ENCODE data around the gene NSD2.

NSD2 gene

DNA sequence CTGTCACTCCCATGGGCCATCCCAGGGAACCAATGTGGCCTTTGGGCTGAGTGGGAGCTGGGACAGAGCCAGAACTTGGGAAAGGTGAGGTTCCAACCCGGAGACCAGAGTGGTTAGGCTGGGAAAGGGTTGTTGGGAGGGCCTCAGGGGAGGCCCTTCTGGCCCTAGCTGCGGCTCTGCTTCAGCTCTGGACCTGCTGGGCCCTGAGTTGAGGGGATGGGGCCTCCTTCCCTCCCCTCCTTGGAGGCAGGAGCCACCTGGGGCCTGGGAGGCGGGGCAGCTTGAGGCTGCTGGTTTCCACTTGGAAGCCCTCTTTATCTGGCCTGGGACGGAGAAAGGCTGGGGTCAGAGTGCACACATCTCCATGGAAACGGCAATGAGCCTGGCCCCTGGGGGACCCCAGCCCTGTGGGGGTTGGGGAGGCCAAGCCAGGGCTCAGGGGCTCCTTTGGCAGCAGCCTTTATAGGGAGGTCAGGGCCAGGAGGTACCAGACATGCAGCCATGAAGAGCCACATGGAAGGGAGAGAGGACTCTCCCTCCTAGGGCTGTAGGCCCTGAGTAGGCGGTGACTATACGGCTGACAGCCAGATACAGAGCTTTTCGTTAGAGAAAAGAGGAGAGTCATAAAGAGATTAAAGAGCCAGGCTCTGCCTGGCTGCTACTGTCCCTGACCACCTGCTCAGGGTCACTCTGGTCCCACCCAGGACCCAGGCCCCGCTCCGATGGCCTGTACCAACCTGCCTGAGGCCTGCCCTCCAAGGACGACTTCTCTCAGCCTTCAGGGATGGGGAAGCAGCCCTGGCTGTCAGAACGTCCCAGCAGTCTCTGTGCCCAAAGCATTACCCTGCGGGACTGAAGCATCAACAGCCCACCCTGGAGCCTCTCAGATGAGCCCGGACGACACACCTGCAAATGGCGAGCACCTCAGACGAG, 6.9 kb upstream of the NSD2 start:
- no peak for DNase-seq (ENCODE audit: low read depth)

- DNase-seq (ENCODE audit: low read depth): no peak
Measured at GRCh38 chr4:1866189-1866661, 5.0 kb upstream of the NSD2 start.

- DNase-seq (ENCODE audit: low read depth): no peak
Measured at GRCh38 chr4:1868293-1868692, 2.9 kb upstream of the NSD2 start.

DNA sequence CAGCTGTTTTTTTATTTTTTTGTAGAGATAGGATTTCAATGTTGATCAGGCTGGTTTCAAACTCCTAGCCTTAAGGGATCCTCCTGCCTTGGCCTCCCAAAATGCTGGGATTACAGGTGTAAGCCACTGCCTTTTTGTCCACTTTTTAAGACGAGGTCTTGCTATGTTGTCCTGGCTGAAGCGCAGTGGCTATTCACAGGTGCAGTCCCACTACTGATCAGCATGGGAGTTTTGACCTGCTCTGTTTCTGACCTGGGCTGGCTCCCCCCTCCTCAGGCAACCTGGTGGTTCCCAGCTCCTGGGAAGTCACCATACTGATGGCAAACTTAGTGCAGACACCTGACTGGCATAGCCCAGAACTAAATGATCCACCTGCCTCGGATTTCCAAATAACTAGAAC, 2.3 kb upstream of the NSD2 start:
- no peak for DNase-seq (ENCODE audit: low read depth)

DNA sequence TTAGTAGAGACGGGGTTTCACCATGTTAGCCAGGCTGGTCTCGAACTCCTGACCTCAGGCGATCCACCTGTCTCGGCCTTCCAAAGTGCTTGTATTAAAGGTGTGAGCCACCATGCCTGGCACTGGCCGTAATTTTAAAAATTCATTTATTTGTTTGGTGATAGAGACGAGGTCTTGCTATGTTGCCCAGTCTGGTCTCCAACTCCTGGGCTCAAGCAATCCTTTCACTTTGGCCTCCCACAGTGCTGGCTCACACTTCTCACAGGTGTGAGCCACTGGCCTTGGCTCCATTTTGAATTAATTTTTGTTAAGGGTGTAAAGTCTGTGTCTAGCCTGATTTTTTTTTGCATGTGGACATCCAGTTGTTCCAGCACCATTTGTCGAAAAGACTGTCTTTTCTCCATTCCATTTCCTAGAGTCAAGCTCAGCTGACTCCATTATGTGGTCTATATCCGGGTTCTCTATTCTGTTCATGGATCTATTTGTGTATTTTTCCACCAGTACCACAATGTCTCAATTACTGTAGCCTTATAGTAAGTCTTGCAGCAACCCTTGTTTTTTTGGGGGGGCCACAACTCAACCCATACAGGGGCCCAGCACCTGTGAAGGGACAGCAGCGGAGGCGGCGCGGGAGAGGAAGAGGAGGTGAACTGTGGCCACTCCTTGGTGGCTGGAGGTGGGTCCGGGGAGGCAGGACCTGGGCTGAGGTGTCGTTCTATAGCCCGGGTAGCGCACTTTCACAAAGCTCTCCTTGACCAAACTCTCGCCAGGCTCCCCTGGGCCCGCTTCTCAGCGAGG, 1.5 kb upstream of the NSD2 start:
- no peak for DNase-seq (ENCODE audit: low read depth)

GRCh38 chr4:1870328-1870577, 940 bp upstream of the NSD2 start:
- peak; percentile 79 for DNase-seq (ENCODE audit: low read depth)

DNA sequence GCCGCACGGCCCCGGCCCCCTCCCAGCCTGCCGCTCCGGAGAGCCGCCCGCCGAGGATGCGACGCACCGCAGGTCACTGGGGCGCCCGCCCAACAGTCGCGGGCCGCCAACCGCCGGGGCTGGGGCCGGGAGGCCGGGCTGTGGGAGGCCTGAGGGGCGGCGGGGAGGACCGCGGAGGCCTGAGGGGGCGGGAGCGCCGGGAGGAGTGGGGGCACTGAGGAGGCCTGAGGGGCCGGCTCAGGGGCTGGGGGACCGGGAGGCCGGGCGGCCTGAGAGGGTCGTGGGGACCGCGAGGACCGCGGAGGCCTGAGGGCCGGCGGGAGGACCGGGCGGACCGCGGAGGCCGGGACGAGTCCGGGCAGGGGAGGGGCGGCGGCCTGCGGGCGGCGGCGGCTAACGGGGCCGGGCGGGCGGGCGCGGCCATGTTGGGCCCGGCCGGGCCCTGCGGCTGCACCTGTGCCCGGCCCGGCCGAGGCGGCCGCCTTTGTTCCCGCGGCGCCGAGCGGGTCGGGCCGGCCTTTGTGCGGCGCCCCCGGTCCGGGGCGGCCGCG, 353 bp downstream of the NSD2 start:
- no peak for DNase-seq (ENCODE audit: low read depth)

- DNase-seq (ENCODE audit: low read depth): no peak
Measured at GRCh38 chr4:1872870-1873269, 1.7 kb downstream of the NSD2 start.

DNA sequence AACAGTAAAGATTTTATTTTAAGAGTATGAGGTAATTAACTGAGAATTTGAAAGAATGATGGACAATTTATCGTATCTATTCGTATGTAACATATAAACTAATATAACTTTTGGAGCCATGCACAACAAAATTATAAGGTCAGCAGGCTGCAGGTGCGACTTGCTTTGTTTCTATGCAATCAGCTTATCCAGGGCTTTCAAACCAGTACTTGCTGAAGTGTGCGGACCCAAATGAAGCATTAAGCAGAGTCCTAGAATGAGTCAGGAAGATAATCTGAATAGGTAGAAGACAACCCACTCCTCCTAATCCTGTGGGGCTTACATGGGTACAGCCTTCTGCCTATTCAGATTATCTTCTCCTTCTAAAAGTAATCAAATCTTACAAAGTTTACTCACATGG, 2.1 kb downstream of the NSD2 start:
- DNase-seq (ENCODE audit: low read depth): no peak

GRCh38 chr4:1873776-1874175, 2.6 kb downstream of the NSD2 start:
- DNase-seq (ENCODE audit: low read depth): no peak

- DNase-seq (ENCODE audit: low read depth): no peak
Measured at GRCh38 chr4:1874201-1874600, 3.0 kb downstream of the NSD2 start.

DNA sequence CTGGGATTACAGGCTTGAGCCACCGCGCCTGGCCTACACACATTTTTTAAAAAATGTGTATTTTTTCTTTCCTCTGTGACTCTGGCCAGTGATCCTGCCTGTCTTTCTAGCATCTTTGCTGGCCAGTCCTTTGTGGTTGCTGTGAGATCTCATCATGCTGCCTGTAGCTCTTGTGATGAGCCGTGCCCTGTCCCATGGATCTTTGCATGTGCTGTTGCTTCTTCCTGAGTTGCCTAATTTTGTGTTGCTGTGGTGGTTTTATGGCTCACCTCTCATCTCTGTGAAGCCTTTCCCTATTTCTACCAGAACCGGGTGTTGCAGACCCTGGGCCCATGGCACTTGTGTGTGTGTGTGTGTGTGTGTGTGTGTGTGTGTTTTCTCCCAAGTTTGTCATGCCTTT, 8.3 kb downstream of the NSD2 start:
- DNase-seq (ENCODE audit: low read depth): no peak

GRCh38 chr4:1880332-1880731, 9.1 kb downstream of the NSD2 start:
- DNase-seq (ENCODE audit: low read depth): no peak

DNA sequence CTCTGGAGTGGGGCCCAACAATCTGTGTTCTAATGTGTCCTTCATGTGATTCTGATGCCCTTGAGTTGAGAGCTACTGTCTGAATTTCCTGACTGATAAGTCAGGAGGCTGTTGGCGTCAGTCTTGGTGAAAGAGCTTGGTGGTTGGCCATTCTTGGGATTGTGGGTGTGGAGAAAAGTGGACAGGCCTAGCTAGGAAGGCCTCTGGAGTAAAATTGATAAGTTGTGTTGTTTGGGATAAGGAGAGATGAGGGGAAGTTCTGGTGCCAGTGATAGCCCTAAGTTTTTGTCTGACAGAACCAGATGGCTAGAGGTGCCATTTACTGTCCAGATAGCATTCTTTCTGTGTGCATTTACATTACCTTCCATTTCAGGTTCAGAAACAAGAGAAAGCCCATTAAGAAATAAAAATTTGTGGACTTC, 11.7 kb downstream of the NSD2 start:
- no peak for DNase-seq (ENCODE audit: low read depth)

GRCh38 chr4:1883583-1883982, 12.4 kb downstream of the NSD2 start:
- no peak for DNase-seq (ENCODE audit: low read depth)

DNA sequence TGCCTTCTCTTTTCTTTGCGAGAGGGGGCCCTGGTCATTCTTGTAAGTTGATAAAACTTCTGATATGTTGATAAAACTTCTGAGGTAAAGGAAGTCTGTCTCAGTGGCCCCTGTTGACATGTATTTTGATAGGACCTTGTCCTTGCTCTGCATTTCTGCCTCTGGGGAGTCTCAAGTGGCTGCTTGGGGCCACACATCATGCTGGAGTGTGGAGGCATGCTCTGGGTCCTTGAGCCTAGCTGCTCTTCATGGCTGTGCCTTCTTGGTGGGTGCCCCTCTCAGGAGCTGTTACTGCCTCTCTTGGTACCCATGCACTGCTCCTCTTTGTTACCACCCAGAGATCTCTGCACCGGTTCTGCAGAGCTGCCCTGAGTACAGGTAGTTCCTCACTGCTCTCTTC, 14.2 kb downstream of the NSD2 start:
- DNase-seq (ENCODE audit: low read depth): no peak

- no peak for DNase-seq (ENCODE audit: low read depth)
Measured at GRCh38 chr4:1887052-1887451, 15.9 kb downstream of the NSD2 start.

- DNase-seq (ENCODE audit: low read depth): no peak
Measured at GRCh38 chr4:1890979-1891570, 19.9 kb downstream of the NSD2 start.

DNA sequence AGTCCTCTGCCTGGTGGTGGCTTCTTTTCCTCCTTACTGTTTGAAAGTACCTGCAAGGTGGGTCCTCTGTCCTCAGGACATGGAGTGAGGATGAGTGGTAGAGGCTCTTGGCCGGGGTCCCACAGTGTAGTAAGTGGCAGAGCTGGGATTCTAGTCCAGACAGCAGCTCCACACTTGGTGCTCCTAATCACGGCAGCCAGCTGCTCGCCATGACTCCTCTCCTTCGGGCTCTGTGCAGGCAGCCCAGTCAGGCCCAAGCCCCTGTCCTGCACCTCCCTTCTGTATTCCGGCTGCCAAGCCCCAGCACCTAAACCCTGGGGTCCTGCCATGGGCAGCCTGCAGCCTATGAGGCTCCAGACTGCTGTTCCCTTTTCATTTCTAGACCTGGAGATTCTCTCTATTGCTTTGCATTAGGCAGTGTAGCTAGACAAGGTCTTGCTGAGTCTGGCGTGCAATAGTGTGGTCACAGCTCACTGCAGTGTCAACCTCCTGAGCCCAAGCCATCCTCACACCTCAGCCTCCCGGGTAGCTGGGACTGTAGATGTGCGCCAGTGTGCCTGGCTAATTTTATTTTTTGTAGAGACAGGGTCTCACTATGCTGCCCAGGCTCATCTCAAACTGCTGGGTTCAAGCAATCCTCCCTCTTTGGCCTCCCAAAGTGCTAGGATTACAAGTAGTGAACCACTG, 24.9 kb downstream of the NSD2 start:
- DNase-seq (ENCODE audit: low read depth): no peak

GRCh38 chr4:1896658-1896991, 25.4 kb downstream of the NSD2 start:
- DNase-seq (ENCODE audit: low read depth): no peak

GRCh38 chr4:1898007-1898406, 26.8 kb downstream of the NSD2 start:
- DNase-seq (ENCODE audit: low read depth): no peak

GRCh38 chr4:1898681-1899080, 27.5 kb downstream of the NSD2 start:
- no peak for DNase-seq (ENCODE audit: low read depth)

Measured in activated gamma-delta T cell treated with anti-CD3 and anti-CD28 coated beads, Interleukin-2, amount 50 U/mL, for 16 hours (primary cell).